B cell (primary cell): ENCODE data around the gene AQP6. TPM values are rescaled to one million over a fixed set of nuclear protein-coding genes. Genes with fewer than 3 reads are reported as not detected.

Experiments used
- ATAC-seq: fragments of 200-7000 bp; cut with Tn5 transposase; one replicate; pipeline ENCODE4 v1.10.0; 2021; ENCODE audit warnings: low read depth, mild to moderate bottlenecking, moderate number of reproducible peaks, moderate library complexity
- CTCF ChIA-PET: fragments of 350-600 bp; sonication (Branson Sonifier 250); formaldehyde crosslinking; loops from one replicate; lab custom pipeline; 2021; ENCODE audit warnings: antibody characterized with exemption, inconsistent platforms; lab: Charles Lee
- POLR2A ChIA-PET: fragments of 350-600 bp; sonication (Branson Sonifier 250); formaldehyde crosslinking; loops from one replicate; lab custom pipeline; 2021; ENCODE audit warnings: antibody characterized with exemption; lab: Charles Lee
- DNase-seq: peaks from one replicate; pipeline ENCODE4 v3.0.0; 2013
- H2AFZ ChIP-seq: 2 replicates; pipeline ENCODE4 v1.6.1; 2012; ENCODE audit warnings: mild to moderate bottlenecking, low read depth, low read length; ENCODE audit not compliant: insufficient read depth, poor library complexity, severe bottlenecking
- H3K27ac ChIP-seq, 2 donors: 1 replicate in 1 of 2; 2 replicates in 1 of 2; pipeline ENCODE4 v1.5.1; 2012 to 2013; ENCODE audit warnings: low read length in 2 of 2, mild to moderate bottlenecking in 2 of 2, moderate library complexity in 1 of 2
- H3K27me3 ChIP-seq, 4 experiments: fragments of 200-600 bp in 1 of 4; sonication (generic) in 1 of 4; replicated peaks in 1 of 4; 1 replicate in 2 of 4; 2 replicates in 2 of 4; pipeline versions ENCODE4 v1.6.1 to v1.7.0; 2013 to 2016; ENCODE audit warnings: low read length in 3 of 4, mild to moderate bottlenecking in 2 of 4, mixed read lengths in 1 of 4, moderate library complexity in 1 of 4; ENCODE audit not compliant: insufficient read depth in 4 of 4, control insufficient read depth in 3 of 4; ENCODE audit errors: control extremely low read depth in 1 of 4
- H3K36me3 ChIP-seq, 2 experiments: replicated peaks in 1 of 2; 1 replicate in 1 of 2; 2 replicates in 1 of 2; pipeline versions ENCODE4 v1.6.1 to v1.7.1; 2013; ENCODE audit warnings: low read length in 1 of 2; ENCODE audit not compliant: insufficient read depth in 2 of 2, control insufficient read depth in 1 of 2; ENCODE audit errors: control extremely low read depth in 1 of 2, extremely low read depth in 1 of 2
- H3K4me1 ChIP-seq, 2 donors: fragments of 200-600 bp in 1 of 2; sonication (generic) in 1 of 2; 1 replicate in 1 of 2; 2 replicates in 1 of 2; pipeline versions ENCODE4 v1.5.1 to v1.6.1; 2013 to 2017; ENCODE audit warnings: low read length in 2 of 2; ENCODE audit not compliant: control insufficient read depth in 2 of 2, insufficient read depth in 2 of 2
- H3K4me2 ChIP-seq: replicated peaks from 2 replicates; pipeline ENCODE3; 2012; ENCODE audit warnings: mild to moderate bottlenecking, low read depth, low read length; ENCODE audit not compliant: poor library complexity, severe bottlenecking
- H3K4me3 ChIP-seq, 5 experiments: fragments of 200-600 bp in 1 of 5; sonication (generic) in 1 of 5; 1 replicate in 3 of 5; 2 replicates in 2 of 5; pipeline versions ENCODE4 v1.5.1 to v1.7.0; 2011 to 2016; ENCODE audit warnings: low read length in 4 of 5, mild to moderate bottlenecking in 4 of 5, low read depth in 2 of 5, control low read depth in 1 of 5, moderate library complexity in 1 of 5; ENCODE audit not compliant: insufficient read depth in 1 of 5; ENCODE audit errors: control extremely low read depth in 1 of 5, extremely low read depth in 1 of 5
- H3K79me2 ChIP-seq: fragments of 200-600 bp; sonication (generic); one replicate; pipeline ENCODE4 v1.6.0; 2016; ENCODE audit warnings: low read length; ENCODE audit not compliant: control insufficient read depth, insufficient read depth
- H3K9ac ChIP-seq: fragments of 200-600 bp; sonication (generic); 2 replicates; pipeline ENCODE4 v1.6.1; 2017; ENCODE audit warnings: mild to moderate bottlenecking, low read length, moderate library complexity
- H3K9me3 ChIP-seq, 3 donors: one replicate each; pipeline versions ENCODE4 v1.6.1 to v1.7.1; 2013; ENCODE audit warnings: low read length in 2 of 3; ENCODE audit not compliant: control insufficient read depth in 2 of 3, insufficient read depth in 1 of 3; ENCODE audit errors: control extremely low read depth in 1 of 3
- H4K20me1 ChIP-seq: 2 replicates; pipeline ENCODE4 v1.6.0; 2012; ENCODE audit warnings: mild to moderate bottlenecking, low read length; ENCODE audit not compliant: insufficient read depth, control insufficient read depth, poor library complexity, severe bottlenecking
- H3K27ac Mint-ChIP-seq: one replicate; pipeline ENCODE4 v1.8.0; 2021; ENCODE audit warnings: mixed read lengths
- H3K27me3 Mint-ChIP-seq: one replicate; pipeline ENCODE4 v1.8.0; 2021; ENCODE audit warnings: mixed read lengths
- H3K4me1 Mint-ChIP-seq: one replicate; pipeline ENCODE4 v1.8.0; 2021; ENCODE audit warnings: mixed read lengths
- H3K4me3 Mint-ChIP-seq: one replicate; pipeline ENCODE4 v1.8.0; 2021; ENCODE audit warnings: mixed read lengths
- H3K9me3 Mint-ChIP-seq: one replicate; pipeline ENCODE4 v1.8.0; 2022; ENCODE audit warnings: mixed read lengths; ENCODE audit not compliant: insufficient read depth
- CTCF ChIP-seq: fragments of 200-600 bp; IDR thresholded peaks from one replicate; pipeline ENCODE4 v1.8.0; 2022; ENCODE audit warnings: antibody characterized with exemption, mild to moderate bottlenecking
- EZH2 ChIP-seq: IDR thresholded peaks from 2 replicates; pipeline ENCODE4 v1.6.1; 2012; ENCODE audit warnings: borderline replicate concordance, low read depth, mild to moderate bottlenecking, moderate library complexity, low read length; ENCODE audit not compliant: insufficient read depth, poor library complexity, severe bottlenecking
- WGBS: methylation state at CpG from one replicate; pipeline ENCODE4 v1.1.5; 2013; ENCODE audit warnings: missing lambda C conversion rate; ENCODE audit not compliant: insufficient coverage; 5-methylcytosine and 5-hydroxymethylcytosine counted together
- intact Hi-C: fragments of 100-400 bp; cut with micrococcal nuclease; formaldehyde crosslinking; loops from one replicate; pipeline ENCODE4 v1.10.0; 2022
- polyA plus RNA-seq: library from polyadenylated mRNA; depleted of rRNA; stranded (reverse); fragments of >200 nt; gene quantifications from 2 replicates; pipeline ENCODE4 v1.2.3, GENCODE V29; 2012
- total RNA-seq, 2 donors: library from RNA; stranded (reverse); fragments of 120-200 nt in 1 of 2; gene quantifications; 1 replicate in 1 of 2; 2 replicates in 1 of 2; pipeline versions ENCODE4 v1.2.3 to v1.2.4, GENCODE V29; 2013 to 2022

The AQP6 gene
- total and polyA plus RNA-seq, 2 donors (not counting 1 experiment from before 2014, with no cell fraction given), result not detected

GRCh38 chr12:49929581-49929980 is 43.2 kb upstream of the AQP6 start:
- no peak overlapping the region for H3K27ac Mint-ChIP-seq
- intact Hi-C loops, result no loop called here
- Histone ChIP-seq H3K27ac (no peak overlapping the region), H3K9me3 (no peaks in the 10 kb centered on the region), H3K36me3 (no peaks in the 10 kb centered on the region), H3K79me2 (no peaks in the 10 kb centered on the region), H3K4me2 (no peak overlapping the region), H3K4me1 (no peaks in the 10 kb centered on the region), H3K9ac (no peak overlapping the region), H3K4me3 (no peak overlapping the region), H3K27me3 (no peaks in the 10 kb centered on the region), H4K20me1 (no peaks in the 10 kb centered on the region), H2AFZ (no peak overlapping the region)
- no peak for DNase-seq
- WGBS, result 100% methylated on average over 5 of the region's 7 CpGs
- no peak for ATAC-seq
- H3K4me3 Mint-ChIP-seq, result no peak overlapping the region
- TF ChIP-seq CTCF, result no peak
- no peak for TF ChIP-seq EZH2
- H3K27me3 Mint-ChIP-seq, result peaks cover 10% of the 10 kb centered on the region
- CTCF ChIA-PET, result interaction anchor here (1.8 to 2.5 kb wide), 2 partner anchors 16 to 168 kb away, joined by 4 to 10 read pairs; no protein-coding TSS in a partner anchor
- H3K9me3 Mint-ChIP-seq, result no peaks in the 10 kb centered on the region
- no peaks in the 10 kb centered on the region for H3K4me1 Mint-ChIP-seq
- POLR2A ChIA-PET, result no interaction called here

- peaks cover 17% of the 10 kb centered on the region for H3K27me3 Mint-ChIP-seq
- no peaks in the 10 kb centered on the region for H3K27me3 ChIP-seq
- H4K20me1 ChIP-seq, result no peaks in the 10 kb centered on the region
- H3K27ac ChIP-seq, result no peak overlapping the region
- intact Hi-C loops, result no loop called here
- no CpG with 5 or more reads among the region's 3 CpGs for WGBS
- no peak overlapping the region for H3K4me3 Mint-ChIP-seq
- H3K4me1 Mint-ChIP-seq, result no peaks in the 10 kb centered on the region
- H3K79me2 ChIP-seq, result no peaks in the 10 kb centered on the region
- H3K27ac Mint-ChIP-seq, result no peak overlapping the region
- H3K4me1 ChIP-seq, result no peaks in the 10 kb centered on the region
- H3K9me3 Mint-ChIP-seq, result no peaks in the 10 kb centered on the region
- H3K9ac ChIP-seq, result no peak overlapping the region
- H3K4me2 ChIP-seq, result no peak overlapping the region
- ChIA-PET CTCF (interaction anchor here (1.0 to 1.8 kb wide), 2 partner anchors 15 to 169 kb away, joined by 3 to 4 read pairs; no protein-coding TSS in a partner anchor), POLR2A (no interaction called here)
- no peak overlapping the region for H2AFZ ChIP-seq
- no peaks in the 10 kb centered on the region for H3K9me3 ChIP-seq
- H3K36me3 ChIP-seq, result no peaks in the 10 kb centered on the region
- ATAC-seq, result no peak
- TF ChIP-seq EZH2 (no peak), CTCF (no peak)
- DNase-seq, result no peak
- no peak overlapping the region for H3K4me3 ChIP-seq
Measured at GRCh38 chr12:49930515-49931288, 42.0 kb upstream of the AQP6 start.
